SK-N-SH treated with all-trans-retinoic acid at 6 μM for 48 hours (cell line): ENCODE data around the gene PHLDA1.

Source experiments
- ATAC-seq: fragments of 200-7000 bp; cut with Tn5 transposase; 3 replicates; pipeline ENCODE4 v1.9.1; 2020; ENCODE audit warnings: mild to moderate bottlenecking, moderate library complexity
- ARNTL ChIP-seq: fragments of 450-650 bp; formaldehyde crosslinking; IDR thresholded peaks from 2 replicates; pipeline ENCODE4 v1.5.0; 2020; ENCODE audit warnings: low read depth, mild to moderate bottlenecking, moderate library complexity, borderline replicate concordance
- BACH2 ChIP-seq: fragments of 250-450 bp; sonication (Bioruptor Pico); IDR thresholded peaks from 2 replicates; pipeline ENCODE4 v1.9.0; 2021; ENCODE audit warnings: mild to moderate bottlenecking, borderline replicate concordance
- CSDC2 ChIP-seq: fragments of 250-450 bp; sonication (Bioruptor Pico); IDR thresholded peaks from 2 replicates; pipeline ENCODE4 v1.5.0; 2020; ENCODE audit warnings: mild to moderate bottlenecking, moderate library complexity
- CSRNP3 ChIP-seq: fragments of 250-450 bp; sonication (Bioruptor Pico); IDR thresholded peaks from 2 replicates; pipeline ENCODE4 v1.5.1; 2021; ENCODE audit warnings: mild to moderate bottlenecking, moderate library complexity
- GLIS3 ChIP-seq: fragments of 250-450 bp; sonication (Bioruptor Pico); IDR thresholded peaks from 2 replicates; pipeline ENCODE4 v1.5.0; 2020; ENCODE audit warnings: mild to moderate bottlenecking, moderate library complexity
- ISL1 ChIP-seq: fragments of 250-450 bp; sonication (Bioruptor Pico); IDR thresholded peaks from 2 replicates; pipeline ENCODE4 v2.1.2; 2022; ENCODE audit warnings: mild to moderate bottlenecking, moderate library complexity
- OSR1 ChIP-seq: fragments of 250-450 bp; sonication (Bioruptor Pico); IDR thresholded peaks from 2 replicates; pipeline ENCODE4 v1.8.0; 2022; ENCODE audit warnings: moderate library complexity, mild to moderate bottlenecking, inconsistent platforms
- PATZ1 ChIP-seq: fragments of 250-450 bp; sonication (Bioruptor Pico); IDR thresholded peaks from 2 replicates; pipeline ENCODE4 v1.8.0; 2020; ENCODE audit warnings: mild to moderate bottlenecking, moderate library complexity, borderline replicate concordance
- PPARA ChIP-seq: fragments of 250-450 bp; sonication (Bioruptor Pico); IDR thresholded peaks from 2 replicates; pipeline ENCODE4 v1.5.0; 2020; ENCODE audit warnings: mild to moderate bottlenecking, borderline replicate concordance
- RARB ChIP-seq: fragments of 250-450 bp; sonication (Bioruptor Pico); IDR thresholded peaks from 2 replicates; pipeline ENCODE4 v1.8.0; 2021; ENCODE audit warnings: mild to moderate bottlenecking, moderate library complexity
- SNAI2 ChIP-seq: fragments of 250-450 bp; sonication (Bioruptor Pico); IDR thresholded peaks from 2 replicates; pipeline ENCODE4 v1.5.0; 2020; ENCODE audit warnings: mild to moderate bottlenecking, moderate library complexity
- TCF4 ChIP-seq: fragments of 250-450 bp; sonication (Bioruptor Pico); IDR thresholded peaks from 2 replicates; pipeline ENCODE4 v1.8.0; 2021; ENCODE audit warnings: mild to moderate bottlenecking, moderate library complexity, borderline replicate concordance
- TOX ChIP-seq: fragments of 250-450 bp; sonication (Bioruptor Pico); IDR thresholded peaks from 2 replicates; pipeline ENCODE4 v1.8.0; 2021; ENCODE audit warnings: mild to moderate bottlenecking, moderate library complexity, borderline replicate concordance
- ZC3H10 ChIP-seq: fragments of 250-450 bp; sonication (Bioruptor Pico); IDR thresholded peaks from 2 replicates; pipeline ENCODE4 v1.5.1; 2021; ENCODE audit warnings: mild to moderate bottlenecking, moderate library complexity
- ZFP30 ChIP-seq: fragments of 450-650 bp; formaldehyde crosslinking; IDR thresholded peaks from 2 replicates; pipeline ENCODE4 v1.5.0; 2022; ENCODE audit warnings: mild to moderate bottlenecking, moderate library complexity
- ZNF565 ChIP-seq: fragments of 450-650 bp; formaldehyde crosslinking; conservative IDR thresholded peaks from 2 replicates; pipeline ENCODE4 v1.5.0; 2020; ENCODE audit warnings: low read depth, mild to moderate bottlenecking, moderate library complexity
- ZNF70 ChIP-seq: fragments of 450-650 bp; formaldehyde crosslinking; IDR thresholded peaks from 2 replicates; pipeline ENCODE4 v1.5.0; 2020; ENCODE audit warnings: mild to moderate bottlenecking, moderate library complexity
- ZNF8 ChIP-seq: fragments of 450-650 bp; formaldehyde crosslinking; IDR thresholded peaks from 2 replicates; pipeline ENCODE4 v1.5.0; 2020; ENCODE audit warnings: mild to moderate bottlenecking, moderate library complexity
- TF ChIP-seq, protein P1 (sequence below): fragments of 250-450 bp; sonication (Bioruptor Pico); IDR thresholded peaks from 2 replicates; pipeline ENCODE4 v1.5.0; 2020; ENCODE audit warnings: mild to moderate bottlenecking, moderate library complexity
- TF ChIP-seq, protein P2 (sequence below): fragments of 250-450 bp; sonication (Bioruptor Pico); IDR thresholded peaks from 2 replicates; pipeline ENCODE4 v1.8.0; 2021; ENCODE audit warnings: low read depth, mild to moderate bottlenecking, moderate library complexity, borderline replicate concordance

Gene PHLDA1

DNA sequence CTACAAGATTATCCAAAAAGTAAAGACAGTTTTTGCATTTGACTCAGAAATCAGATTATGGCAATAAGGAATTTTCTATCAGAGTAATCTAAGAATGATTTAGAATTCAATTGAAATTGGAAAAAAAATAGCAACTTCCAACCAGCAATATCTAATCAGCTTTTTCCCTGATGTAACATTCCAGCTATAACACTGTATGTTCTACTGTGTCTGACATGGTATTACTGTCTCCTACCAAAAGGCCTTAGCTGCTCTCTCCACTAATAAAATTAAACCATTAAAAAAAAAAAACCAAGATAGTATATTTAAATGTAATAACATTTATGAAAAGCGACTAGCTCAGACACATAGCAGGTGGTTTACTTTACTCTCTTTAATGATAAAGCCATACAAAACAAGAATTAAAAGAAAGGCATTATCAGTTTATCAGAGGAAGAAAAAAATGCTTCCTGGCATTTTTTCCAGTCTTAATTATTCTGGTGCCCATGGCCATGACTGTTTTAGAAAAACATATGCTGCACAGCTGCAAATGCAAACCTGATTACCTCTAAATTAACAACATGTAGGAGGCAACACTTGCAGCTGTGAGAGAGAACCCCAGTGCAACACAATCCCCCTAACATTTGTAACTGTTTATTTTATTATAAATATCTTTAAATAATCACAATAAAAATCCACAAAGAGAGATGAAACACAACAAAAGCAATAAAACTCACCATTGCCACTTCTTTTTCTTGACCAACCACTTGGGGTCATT lies 28.8 kb downstream of the PHLDA1 start:
- peak; percentile 77 for ATAC-seq
- TF ChIP-seq PATZ1 (CRISPR knock-in tag) (no peak), ZNF565 (CRISPR knock-in tag) (no peak), ISL1 (CRISPR knock-in tag) (peak; percentile 67), OSR1 (CRISPR knock-in tag) (no peak), TOX (CRISPR knock-in tag) (no peak), SNAI2 (CRISPR knock-in tag) (no peak), ZC3H10 (CRISPR knock-in tag) (no peak), PPARA (CRISPR knock-in tag) (no peak), CSDC2 (CRISPR knock-in tag) (no peak), ARNTL (CRISPR knock-in tag) (no peak), ZNF8 (no peak), ZFP30 (peak; percentile 73), TCF4 (CRISPR knock-in tag) (peak; percentile 94), BACH2 (no peak)
- TF ChIP-seq, protein P1, sequence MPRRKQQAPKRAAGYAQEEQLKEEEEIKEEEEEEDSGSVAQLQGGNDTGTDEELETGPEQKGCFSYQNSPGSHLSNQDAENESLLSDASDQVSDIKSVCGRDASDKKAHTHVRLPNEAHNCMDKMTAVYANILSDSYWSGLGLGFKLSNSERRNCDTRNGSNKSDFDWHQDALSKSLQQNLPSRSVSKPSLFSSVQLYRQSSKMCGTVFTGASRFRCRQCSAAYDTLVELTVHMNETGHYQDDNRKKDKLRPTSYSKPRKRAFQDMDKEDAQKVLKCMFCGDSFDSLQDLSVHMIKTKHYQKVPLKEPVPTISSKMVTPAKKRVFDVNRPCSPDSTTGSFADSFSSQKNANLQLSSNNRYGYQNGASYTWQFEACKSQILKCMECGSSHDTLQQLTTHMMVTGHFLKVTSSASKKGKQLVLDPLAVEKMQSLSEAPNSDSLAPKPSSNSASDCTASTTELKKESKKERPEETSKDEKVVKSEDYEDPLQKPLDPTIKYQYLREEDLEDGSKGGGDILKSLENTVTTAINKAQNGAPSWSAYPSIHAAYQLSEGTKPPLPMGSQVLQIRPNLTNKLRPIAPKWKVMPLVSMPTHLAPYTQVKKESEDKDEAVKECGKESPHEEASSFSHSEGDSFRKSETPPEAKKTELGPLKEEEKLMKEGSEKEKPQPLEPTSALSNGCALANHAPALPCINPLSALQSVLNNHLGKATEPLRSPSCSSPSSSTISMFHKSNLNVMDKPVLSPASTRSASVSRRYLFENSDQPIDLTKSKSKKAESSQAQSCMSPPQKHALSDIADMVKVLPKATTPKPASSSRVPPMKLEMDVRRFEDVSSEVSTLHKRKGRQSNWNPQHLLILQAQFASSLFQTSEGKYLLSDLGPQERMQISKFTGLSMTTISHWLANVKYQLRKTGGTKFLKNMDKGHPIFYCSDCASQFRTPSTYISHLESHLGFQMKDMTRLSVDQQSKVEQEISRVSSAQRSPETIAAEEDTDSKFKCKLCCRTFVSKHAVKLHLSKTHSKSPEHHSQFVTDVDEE (CRISPR knock-in tag): no peak

DNA sequence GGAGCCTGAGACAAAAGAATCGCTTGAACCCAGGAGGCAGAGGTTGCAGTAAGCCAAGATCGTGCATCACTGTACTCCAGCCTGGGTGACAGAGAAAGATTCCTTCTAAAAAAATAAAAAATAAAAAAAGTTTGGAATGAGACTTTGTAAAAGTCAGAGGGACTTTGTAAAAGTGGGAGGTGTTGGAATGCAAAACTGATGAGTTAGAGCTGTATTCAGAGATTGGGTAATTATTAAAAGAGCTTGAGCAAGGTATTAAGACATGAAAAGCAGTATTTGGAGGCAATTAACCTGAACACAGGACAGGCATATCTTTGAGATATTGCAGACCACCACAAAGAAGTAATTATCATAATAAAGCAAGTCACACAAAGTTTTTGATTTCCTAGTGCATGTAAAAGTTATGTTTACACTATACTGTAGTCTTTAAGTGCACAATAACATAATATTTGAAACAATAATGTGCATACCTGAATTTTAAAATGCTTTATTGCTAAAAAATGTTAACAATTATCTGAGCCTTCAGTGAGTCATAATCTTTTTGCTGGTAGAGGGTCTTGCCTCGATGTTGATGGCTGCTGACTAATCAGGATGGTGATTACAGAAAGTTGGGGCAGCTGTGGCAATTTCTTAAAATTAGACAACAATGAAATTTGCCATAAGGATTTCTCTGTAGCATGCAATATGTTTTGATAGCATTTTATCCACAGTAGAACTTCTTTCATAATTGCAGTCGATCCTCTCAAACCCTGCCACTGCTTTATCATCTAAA lies 33.1 kb downstream of the PHLDA1 start:
- ATAC-seq: no peak
- TF ChIP-seq ISL1 (CRISPR knock-in tag) (no peak), CSRNP3 (no peak), ZFP30 (no peak), ZNF565 (CRISPR knock-in tag) (no peak), CSDC2 (CRISPR knock-in tag) (no peak), SNAI2 (CRISPR knock-in tag) (no peak), ZC3H10 (CRISPR knock-in tag) (no peak), OSR1 (CRISPR knock-in tag) (no peak), BACH2 (no peak), TCF4 (CRISPR knock-in tag) (no peak), ARNTL (CRISPR knock-in tag) (no peak), GLIS3 (CRISPR knock-in tag) (no peak), TOX (CRISPR knock-in tag) (no peak), ZNF8 (no peak), PPARA (CRISPR knock-in tag) (no peak), RARB (CRISPR knock-in tag) (no peak), PATZ1 (CRISPR knock-in tag) (no peak), ZNF70 (CRISPR knock-in tag) (no peak)
- TF ChIP-seq, protein P1 (CRISPR knock-in tag): no peak
- TF ChIP-seq, protein P2, sequence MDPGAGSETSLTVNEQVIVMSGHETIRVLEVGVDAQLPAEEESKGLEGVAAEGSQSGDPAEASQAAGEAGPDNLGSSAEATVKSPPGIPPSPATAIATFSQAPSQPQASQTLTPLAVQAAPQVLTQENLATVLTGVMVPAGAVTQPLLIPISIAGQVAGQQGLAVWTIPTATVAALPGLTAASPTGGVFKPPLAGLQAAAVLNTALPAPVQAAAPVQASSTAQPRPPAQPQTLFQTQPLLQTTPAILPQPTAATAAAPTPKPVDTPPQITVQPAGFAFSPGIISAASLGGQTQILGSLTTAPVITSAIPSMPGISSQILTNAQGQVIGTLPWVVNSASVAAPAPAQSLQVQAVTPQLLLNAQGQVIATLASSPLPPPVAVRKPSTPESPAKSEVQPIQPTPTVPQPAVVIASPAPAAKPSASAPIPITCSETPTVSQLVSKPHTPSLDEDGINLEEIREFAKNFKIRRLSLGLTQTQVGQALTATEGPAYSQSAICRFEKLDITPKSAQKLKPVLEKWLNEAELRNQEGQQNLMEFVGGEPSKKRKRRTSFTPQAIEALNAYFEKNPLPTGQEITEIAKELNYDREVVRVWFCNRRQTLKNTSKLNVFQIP (CRISPR knock-in tag): no peak
